ENCODE results near the gene SLC24A3.

SLC24A3 gene

DNA sequence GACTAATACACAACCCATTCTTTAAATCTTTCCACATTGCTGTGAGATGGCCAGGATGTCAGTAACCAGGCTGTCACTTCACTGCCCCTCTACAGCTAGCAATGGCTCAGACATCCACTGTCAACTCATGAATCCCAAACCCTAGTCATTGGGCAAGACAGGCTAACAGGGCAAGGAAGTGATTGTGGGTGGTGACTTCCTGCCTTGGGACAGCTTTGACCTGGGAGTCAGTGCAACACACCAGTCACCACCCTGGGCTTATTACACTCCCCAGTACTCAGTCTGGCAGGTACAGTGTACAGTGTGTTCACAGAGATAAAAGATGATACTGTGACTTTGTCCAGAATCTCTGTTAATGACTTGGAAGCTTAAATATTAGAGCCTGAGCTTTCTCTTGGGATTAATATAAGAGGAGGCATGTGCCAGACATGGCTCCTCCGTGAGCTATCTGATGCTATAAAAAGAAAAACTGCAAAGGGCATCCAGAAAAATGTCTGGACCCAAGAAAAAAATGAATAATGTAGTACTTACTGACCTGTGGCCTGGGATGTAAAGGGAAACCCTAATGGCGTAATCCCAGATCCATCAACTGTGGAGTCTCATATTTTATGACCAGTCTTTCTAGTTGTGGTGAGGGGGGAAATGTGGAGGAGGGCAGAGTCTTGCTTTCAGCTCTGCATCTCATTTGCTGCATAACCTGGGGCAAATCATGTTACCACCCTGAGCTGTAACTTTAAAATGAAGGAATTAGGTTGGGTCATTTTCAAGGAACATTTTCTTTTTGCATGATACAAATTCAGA is 244.4 kb downstream of the SLC24A3 start:
- DNase-seq (ENCODE audit: low spot score): no peak

DNA sequence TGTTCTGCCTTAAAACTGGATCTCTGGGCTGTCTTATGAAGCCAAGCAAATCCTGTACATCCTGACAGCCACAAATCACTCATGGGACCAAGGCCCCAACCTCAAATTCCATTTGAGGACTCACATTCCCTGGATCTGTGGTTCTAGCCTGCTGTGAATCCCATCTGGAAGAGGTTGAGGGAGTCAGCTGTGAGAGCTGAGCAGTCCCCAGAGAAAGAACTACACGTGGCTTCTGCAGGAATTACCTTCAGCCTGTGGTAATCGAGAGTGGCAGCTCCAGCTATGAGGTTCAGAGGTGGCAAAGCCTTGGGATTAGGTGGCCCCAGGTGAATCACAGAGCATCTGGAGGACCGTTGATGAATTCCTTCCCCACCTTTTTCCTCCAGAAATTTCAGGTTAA is 245.2 kb downstream of the SLC24A3 start:
- DNase-seq (ENCODE audit: low spot score): no peak

DNA sequence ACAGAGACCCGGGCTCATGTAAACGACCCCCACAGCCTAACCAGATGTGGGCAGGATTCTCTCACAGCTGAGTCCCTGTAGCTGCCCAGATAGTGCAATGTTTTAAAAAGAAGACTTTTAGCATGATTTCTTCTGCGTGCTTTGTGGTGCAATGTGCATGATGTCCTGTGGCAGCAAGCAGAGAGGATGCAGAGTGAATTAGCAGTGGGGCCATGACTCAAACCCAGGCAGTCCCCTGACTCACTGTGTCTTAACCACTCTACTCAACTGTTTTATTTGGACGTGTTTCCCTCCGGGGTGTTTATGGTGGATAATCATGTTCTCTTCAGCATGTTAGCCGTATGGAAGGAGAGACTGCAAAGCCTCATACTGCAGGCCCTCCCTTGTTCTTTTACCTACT is 247.9 kb downstream of the SLC24A3 start:
- no peak for DNase-seq (ENCODE audit: low spot score)

DNA sequence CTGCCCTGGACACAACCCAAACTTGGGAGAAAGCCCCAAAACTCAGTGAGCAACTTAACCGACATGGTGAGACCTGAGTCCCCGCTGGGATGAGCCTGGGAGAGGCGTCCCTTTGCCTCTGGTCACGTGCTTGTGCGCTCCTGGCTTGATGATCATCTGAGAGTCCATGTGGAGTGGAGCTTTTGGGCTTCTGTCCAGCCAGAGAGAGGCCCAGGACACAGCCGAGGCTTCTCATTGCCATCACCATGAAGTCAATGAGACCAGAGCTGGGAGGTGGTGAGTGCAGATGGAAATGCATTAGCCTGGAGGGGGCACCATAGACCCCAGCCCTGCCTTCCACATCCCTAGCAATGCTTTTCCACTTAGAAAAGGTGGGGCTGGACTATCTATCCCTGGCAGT is 250.0 kb downstream of the SLC24A3 start:
- no peak for DNase-seq (ENCODE audit: low spot score)

DNA sequence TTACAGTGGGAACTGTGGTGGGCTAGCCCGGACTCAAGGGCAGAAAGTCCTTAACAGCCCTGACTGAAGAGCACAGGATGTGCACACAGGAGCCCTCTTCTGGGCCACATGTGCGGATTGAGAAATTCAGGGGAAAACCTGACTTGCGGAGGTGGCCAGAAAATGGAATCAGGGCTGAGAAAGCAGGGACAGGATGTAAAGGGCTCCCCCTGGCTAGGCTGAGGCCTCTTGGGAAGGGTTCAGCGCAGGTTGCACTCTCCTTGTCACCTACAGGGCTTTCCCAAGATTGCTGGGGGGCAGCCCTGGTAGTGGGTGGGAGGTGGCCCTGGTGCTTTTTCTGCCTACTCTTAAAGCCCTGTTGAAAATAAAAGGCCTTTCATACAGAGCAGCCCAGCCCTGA is 251.2 kb downstream of the SLC24A3 start:
- no peak for DNase-seq (ENCODE audit: low spot score)

DNA sequence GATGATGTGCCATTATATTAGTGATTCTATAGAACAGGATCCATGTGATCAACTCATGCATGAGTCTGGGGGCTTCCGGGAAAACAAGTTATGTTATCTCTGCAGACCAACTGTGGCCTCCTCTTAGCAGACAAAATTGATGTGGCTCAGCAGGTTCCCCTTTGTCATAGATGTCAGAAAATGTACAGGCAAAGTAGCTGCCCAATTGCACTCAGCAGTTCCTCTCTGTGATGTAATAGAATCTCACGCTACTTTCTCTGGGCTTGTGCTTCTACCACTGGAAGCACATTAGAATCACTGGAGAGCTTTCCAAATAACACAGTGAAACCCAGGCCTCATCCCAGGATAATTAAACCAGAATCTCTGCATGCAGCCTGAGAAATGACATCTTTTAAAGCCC is 253.1 kb downstream of the SLC24A3 start:
- no peak for DNase-seq (ENCODE audit: low spot score)

DNA sequence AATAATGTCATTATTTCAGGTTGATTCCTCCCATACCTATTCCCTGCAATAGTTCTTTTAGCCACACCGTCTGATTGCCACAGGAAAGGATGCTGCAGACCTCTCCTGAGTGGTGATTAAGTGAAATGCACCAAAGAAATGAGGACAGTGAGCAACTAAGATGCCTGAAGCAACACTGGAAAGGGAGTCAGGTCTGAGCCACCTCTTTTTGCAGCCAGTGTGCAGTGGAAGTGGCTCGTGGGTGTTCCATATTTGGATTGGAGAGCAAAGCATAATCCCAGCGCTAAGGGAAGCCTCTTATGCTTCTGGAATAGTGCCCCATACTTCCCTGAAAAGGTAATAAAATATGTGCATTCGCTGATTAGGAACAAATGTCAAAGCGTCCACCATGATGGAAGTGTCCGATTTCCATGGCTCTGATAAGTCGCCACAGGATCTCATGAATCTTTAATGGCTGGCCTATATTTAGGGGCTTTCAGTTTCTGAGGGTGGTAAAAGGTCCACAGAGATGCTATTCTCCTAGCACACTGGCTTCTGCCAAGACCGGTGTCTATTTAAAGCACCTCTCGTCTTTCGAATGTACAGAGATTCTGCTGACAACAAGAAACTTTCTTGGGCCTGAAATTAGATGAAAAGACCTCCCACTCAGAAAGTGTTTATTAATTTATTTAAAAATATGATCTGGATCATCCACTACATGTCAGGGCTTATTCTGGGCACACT is 253.9 kb downstream of the SLC24A3 start:
- no peak for DNase-seq (ENCODE audit: low spot score)

DNA sequence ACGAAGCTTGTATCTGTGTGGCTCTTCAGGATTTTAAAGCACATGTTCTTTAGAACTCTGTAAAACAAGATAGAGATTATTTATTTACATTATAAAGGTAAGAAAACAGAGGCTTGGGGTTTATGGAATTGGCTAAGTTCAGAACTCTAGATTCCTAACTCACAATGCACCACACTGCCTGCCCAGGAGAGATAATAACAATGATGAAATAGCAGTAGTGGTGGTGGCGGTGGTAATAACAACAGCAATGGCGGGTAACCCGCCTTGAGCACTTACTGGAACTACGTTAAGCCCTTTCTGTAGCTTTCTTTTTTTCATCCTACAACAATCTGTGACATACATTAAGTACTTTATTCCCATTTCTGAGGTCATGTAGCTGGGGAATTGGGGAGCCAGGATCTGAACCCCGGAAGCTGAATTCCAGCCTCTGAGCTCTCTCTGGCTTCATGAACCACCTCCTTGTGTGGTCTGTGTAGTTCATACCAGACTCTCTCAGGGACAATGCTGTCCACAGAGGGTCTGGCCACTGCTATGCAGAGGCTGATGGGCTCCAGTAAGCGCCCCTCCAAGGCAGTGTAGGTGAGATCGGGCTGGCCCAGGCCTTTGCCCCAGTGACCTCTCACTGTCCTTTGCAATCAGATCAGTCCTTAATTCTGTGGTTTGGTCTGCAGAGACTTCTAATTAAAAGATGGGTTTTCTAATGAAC is 260.9 kb downstream of the SLC24A3 start:
- DNase-seq (ENCODE audit: low spot score): no peak

DNA sequence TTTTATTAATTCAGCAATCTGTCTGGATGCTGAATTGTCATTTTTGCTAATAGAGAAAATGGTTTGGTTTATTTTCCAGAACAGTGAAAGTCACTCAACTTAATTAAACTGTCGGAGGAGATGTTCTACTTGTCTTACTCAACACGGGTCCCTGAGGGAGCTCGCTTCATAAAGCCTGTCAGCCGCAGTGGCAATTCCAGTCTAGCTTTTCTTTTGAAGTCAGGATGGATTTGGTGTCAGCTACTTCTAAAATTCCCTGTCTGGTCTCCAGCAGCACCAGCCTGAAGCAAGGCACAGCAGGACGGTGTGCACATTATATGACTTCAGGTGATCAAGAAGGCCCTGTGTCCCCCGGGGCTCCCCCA is 261.5 kb downstream of the SLC24A3 start:
- DNase-seq (ENCODE audit: low spot score): no peak

DNA sequence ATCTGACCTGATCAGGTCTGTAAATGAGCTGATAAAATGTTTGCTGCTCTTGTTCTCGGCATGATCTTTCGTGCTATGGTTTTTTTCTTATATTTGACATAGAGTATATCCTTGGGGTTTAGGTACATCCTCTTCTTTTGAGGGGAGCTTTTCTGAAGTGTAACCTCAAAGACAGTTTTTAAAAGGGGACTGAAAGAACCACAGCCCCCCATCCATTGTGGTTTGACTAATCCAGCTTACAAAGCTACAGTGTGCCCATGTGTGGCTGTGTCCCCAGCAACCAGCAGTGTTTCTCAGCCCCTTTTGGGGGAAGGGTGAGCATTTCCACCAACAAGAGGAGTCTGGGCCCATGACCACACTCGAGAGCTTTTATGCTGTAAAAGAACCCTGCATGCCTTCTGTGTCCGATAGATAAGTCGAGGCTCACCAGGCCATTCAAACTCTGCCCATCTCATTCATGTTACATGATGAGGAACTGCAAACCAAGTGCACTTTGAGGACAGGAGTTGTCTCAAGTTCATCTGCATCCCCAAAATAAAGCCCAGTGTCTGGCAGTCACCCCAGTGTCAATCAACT is 266.0 kb downstream of the SLC24A3 start:
- DNase-seq (ENCODE audit: low spot score): no peak

DNA sequence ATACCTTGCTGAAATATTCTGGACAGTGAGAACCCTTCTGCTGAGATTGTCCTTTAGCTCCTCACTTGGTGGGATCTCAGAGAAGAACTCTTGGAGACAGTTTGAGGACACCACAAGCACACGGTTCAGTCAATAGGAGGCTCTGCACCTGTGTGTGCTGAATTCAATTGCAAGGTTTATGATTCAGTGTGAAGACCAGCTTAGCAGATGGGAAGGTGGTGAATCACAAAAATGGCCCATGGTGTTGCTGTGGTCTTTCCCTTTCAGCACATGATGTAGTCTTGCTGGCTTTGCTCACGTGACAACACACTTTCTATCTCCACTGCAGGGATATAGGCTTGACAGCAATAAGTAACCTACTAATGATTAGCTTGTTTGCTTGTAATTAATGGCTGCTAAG is 270.3 kb downstream of the SLC24A3 start:
- no peak for DNase-seq (ENCODE audit: low spot score)

DNA sequence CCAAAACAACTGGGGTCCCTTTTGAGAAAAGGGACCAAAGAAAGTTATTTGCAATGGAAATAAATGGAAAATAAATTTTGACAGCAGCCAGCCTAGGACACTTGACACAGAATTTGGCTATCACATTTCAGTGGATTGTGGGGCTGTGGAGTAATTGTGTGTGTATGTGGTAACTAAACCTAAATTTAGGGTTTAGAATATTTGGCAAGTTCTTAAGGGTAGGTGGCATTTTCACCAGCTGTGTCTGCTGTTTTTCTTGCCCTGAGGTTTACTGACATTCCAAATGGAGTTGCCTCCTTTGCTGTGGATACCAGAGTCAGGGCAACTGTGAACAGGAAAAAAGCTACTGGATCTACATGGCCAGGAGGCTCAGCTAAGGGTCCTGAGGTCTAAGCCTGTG is 270.9 kb downstream of the SLC24A3 start:
- no peak for DNase-seq (ENCODE audit: low spot score)

DNA sequence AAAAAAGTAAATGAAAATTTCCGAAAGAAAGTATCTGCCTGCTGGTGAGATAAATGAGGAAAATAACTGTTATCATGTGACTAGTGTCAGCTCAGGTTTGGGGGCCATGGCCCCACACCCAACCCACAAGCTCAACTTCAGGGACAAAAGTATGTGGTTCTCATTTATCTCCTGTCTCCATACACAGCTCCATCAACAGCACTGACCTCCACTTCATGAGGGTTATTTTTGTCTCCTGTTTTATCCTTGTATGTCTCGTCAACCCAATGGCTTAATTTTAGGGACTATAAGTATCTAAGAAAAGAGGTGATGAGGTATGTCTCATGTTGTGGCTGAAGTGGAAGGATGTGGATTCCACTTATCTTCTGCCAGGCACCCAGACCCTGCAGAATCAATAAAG is 274.0 kb downstream of the SLC24A3 start:
- no peak for DNase-seq (ENCODE audit: low spot score)

DNA sequence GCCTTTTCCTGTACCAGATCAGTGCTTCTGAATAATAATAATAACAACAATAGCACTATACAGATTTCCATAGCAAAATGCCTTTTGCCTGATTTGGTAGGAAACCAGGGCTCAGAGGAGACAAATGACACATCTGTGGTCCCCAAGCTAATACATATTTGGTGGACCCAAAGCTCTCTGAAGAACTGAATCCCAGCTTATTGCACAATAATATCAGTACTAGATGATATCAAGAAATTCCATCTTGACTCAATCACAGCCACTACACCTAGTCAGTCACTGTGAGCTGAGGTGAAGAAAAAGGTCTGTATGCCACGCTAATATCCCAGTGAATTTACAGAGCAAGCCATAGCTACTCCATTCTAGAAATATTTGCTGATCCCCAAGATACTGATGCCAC is 275.0 kb downstream of the SLC24A3 start:
- DNase-seq (ENCODE audit: low spot score): no peak

DNA sequence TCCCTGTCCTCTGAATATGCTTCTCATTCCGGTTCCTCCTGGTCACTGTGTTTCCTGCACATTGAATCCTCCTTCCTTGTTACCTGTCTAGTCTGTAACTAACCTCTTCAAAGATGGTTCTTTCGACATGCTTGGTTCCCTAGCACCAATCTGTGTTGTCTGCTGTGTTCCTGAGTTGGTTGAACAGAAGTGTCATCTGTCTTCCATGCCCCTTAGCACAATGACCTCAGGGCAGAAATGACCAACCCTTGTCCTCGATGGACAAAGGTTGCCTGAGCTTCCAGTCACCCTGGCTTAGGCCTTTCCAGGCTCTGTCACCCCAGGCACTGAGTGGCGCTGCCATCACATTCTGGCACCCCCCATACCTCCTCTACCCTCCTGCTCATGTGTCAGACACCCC is 278.8 kb downstream of the SLC24A3 start:
- DNase-seq (ENCODE audit: low spot score): no peak

DNA sequence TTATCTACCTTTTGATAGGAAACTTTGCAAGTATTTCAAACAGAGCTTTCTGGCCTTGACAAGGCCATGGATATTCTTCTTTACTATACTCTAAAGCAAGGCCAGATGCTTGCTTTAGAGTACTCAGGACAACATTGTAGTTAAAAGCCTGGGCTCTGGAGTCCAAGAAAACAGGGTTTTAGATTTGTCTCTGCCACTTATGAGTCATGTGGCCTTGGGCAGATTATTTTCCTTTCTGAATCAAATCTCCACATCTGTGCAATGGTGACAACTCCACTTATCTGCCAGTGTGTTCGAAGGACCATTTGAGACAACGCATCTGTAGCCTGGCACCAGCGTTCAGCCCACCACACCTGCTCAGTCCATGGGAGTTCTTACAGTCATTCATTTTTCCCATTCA is 279.7 kb downstream of the SLC24A3 start:
- no peak for DNase-seq (ENCODE audit: low spot score)

DNA sequence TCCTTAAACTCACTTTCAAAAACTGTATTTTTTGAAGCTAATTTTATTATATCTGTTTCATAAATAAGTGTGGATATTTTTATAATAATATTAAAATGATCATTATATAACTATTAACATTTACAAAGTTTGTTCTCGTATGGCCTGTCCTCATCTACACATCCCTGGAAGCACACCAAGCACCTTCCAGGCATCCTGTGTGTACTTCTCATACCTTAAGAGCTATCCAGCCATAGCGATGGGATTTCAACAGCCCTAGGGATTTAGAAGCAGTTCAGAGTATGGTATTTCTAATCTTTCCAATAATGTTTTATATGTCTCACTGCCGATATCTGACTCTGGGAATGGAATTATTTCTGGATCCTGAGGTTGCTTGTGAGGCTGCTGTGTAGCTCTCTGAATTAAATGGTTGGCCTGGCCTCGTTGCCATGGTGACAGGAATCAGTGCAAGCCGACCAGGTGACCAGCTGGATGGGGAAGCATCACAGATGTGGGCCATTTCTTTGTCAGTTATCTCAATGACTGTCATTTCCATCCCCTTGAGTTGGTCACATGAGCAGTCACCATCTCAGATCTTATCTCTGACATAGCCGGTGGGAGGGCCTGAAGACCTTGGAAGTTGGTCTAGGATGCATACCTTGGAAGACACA is 280.4 kb downstream of the SLC24A3 start:
- DNase-seq (ENCODE audit: low spot score): peak; percentile 83

DNA sequence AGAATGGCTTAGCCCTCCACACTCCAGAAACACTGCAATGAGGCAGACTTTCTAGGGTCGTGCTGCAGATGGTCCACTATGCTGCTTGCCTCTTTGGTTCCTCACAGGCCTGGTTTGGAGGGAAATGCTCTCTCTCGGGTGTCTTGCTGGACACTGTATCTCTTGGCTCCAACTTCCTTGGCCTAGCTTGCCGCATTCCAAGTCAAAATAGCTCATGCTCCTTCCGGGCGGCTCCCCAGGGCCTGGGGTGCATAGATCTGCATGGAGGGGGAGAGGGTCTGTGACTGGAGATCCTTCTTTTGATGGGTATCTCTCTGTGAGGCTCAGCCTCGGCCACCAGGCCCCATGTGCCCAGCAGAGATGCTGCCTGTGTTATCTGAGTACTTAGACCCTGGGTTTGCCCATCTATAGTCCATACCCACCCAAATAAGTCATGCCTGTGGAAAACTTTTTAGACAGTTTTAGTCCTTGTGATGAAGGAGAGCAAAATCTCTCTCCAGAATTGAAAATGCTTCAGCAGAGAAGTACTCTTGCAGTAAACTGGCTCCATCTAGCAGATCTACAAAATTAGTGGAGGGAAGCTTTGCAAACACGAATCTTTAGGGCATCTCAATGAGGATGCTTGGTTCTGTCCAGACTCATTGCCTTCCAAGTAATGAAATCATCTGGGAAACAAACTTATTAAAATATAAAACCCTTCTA is 281.5 kb downstream of the SLC24A3 start:
- DNase-seq (ENCODE audit: low spot score): no peak

DNA sequence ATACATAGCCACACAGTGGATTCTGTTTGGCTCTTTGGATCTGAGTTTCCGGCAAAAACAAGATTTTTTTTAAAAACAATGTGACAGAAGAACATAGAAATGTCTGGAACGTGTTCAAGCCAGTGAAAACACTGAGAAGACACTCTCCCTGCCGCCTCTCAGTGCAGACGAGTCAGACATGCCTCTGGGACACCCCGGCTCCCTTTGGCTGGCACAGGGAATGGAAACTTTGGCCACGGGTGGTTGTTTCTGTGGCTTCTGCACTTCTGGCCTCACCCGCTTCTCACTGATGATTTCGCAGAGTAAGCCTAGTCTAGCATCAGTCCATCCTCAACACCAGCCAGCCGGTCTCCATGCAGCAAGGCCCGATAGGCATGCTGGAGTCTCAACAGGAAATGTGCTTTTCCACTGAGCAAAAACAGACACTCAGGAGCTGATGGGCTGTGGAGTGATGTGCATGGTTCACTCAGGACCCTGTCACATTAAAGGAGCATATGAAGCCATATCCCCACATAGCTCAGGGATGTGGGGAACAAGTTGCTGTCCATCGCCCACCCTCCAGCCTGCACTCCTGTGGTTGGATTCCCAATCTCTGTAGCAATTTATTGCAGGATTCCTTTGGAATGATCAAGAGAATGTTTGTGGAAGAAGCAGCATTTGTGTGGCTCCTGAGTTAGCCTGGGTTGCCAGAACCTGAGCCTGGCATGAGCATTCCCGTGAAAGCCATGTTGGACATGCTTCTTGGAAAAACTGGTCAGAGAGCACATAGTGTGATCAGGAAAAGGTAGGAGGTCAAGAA is 283.7 kb downstream of the SLC24A3 start:
- DNase-seq (ENCODE audit: low spot score): no peak

DNA sequence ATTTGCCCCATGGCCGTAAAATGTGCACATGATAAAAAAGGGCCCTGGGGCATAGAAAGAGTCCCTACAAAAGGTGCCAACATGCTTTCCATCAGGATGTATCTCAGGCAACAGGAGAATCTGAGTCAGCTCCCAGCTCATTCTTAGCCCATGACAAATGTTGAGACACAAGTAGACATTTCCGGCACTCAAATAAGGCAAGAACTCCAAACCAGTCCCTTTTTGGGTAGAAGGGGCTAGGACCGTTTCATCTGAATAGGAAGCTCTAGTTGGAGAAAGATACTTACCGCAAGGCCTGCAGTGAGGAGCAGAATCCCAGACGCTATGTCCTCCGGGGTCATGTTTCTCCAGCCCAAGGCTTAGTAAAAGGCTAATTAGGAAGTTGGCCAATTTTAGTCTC is 284.6 kb downstream of the SLC24A3 start:
- DNase-seq (ENCODE audit: low spot score): no peak

Measured in SK-N-DZ (cell line).